Esophagus squamous epithelium (tissue), 4 donors: ENCODE measurements around the gene SPINK1.

Source experiments
- CTCF ChIP-seq, 6 experiments: fragments of 450-650 bp in 4 of 6; fragments of 200-600 bp in 2 of 6; sonication (generic) in 2 of 6; IDR thresholded peaks; one replicate each; pipeline ENCODE4 v1.5.1; 2016 to 2019; ENCODE audit warnings: antibody characterized with exemption in 6 of 6, mild to moderate bottlenecking in 4 of 6, moderate library complexity in 4 of 6
- POLR2A ChIP-seq, 4 donors: fragments of 450-650 bp; IDR thresholded peaks; one replicate each; pipeline ENCODE4 v1.6.1; 2017; ENCODE audit warnings: antibody characterized with exemption in 4 of 4, mild to moderate bottlenecking in 4 of 4, moderate library complexity in 3 of 4

- TF ChIP-seq CTCF (IDR thresholded peaks at IDR 0.05) = no peak
- no peak for TF ChIP-seq POLR2A (IDR thresholded peaks at IDR 0.05)
Observed at GRCh38 chr5:147784146-147784987, 47.1 kb downstream of the SPINK1 start.
